A549 (cell line): ENCODE results near the gene LAMC2.

ENCODE experiments used
- CEBPB ChIP-seq, 2 experiments: fragments of >200 bp in 1 of 2; sonication (Bioruptor Twin) in 1 of 2; formaldehyde crosslinking in 1 of 2; IDR thresholded peaks; 2 replicates each; pipeline ENCODE4 v1.6.1; 2012 to 2016
- JUN ChIP-seq, 2 experiments: fragments of >200 bp; sonication (Bioruptor Twin); formaldehyde crosslinking; IDR thresholded peaks; 2 replicates in 1 of 2; 3 replicates in 1 of 2; pipeline ENCODE4 v1.6.1; 2016 to 2017
- USF2 ChIP-seq: fragments of 450-650 bp; IDR thresholded peaks from 2 replicates; pipeline ENCODE4 v1.6.1; 2014; ENCODE audit warnings: antibody characterized with exemption
- TF ChIP-seq, protein P1 (sequence below): fragments of 200-600 bp; sonication (generic); IDR thresholded peaks from 2 replicates; pipeline ENCODE4 v1.6.1; 2016; ENCODE audit warnings: antibody characterized with exemption, mild to moderate bottlenecking, moderate library complexity

- TF ChIP-seq, protein P1, sequence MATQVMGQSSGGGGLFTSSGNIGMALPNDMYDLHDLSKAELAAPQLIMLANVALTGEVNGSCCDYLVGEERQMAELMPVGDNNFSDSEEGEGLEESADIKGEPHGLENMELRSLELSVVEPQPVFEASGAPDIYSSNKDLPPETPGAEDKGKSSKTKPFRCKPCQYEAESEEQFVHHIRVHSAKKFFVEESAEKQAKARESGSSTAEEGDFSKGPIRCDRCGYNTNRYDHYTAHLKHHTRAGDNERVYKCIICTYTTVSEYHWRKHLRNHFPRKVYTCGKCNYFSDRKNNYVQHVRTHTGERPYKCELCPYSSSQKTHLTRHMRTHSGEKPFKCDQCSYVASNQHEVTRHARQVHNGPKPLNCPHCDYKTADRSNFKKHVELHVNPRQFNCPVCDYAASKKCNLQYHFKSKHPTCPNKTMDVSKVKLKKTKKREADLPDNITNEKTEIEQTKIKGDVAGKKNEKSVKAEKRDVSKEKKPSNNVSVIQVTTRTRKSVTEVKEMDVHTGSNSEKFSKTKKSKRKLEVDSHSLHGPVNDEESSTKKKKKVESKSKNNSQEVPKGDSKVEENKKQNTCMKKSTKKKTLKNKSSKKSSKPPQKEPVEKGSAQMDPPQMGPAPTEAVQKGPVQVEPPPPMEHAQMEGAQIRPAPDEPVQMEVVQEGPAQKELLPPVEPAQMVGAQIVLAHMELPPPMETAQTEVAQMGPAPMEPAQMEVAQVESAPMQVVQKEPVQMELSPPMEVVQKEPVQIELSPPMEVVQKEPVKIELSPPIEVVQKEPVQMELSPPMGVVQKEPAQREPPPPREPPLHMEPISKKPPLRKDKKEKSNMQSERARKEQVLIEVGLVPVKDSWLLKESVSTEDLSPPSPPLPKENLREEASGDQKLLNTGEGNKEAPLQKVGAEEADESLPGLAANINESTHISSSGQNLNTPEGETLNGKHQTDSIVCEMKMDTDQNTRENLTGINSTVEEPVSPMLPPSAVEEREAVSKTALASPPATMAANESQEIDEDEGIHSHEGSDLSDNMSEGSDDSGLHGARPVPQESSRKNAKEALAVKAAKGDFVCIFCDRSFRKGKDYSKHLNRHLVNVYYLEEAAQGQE: no peak
- TF ChIP-seq JUN (IDR thresholded peaks at IDR 0.05) (no peak), CEBPB (IDR thresholded peaks at IDR 0.05) (no peak), USF2 (no peak)
These were observed 37.5 kb upstream of the LAMC2 start for GRCh38 chr1:183148599-183148998.
